Activated naive CD4-positive, alpha-beta T cell treated with anti-CD3 and anti-CD28 coated beads, Interleukin-2, amount 50 U/mL, for 24 hours (primary cell): ENCODE data around the gene PCARE.

Source experiments
- H3K27ac Mint-ChIP-seq: one replicate; pipeline ENCODE4 v1.8.0; 2021; ENCODE audit warnings: mild to moderate bottlenecking, mixed read lengths
- H3K27me3 Mint-ChIP-seq: one replicate; pipeline ENCODE4 v1.8.0; 2021; ENCODE audit warnings: mixed read lengths
- H3K36me3 Mint-ChIP-seq: one replicate; pipeline ENCODE4 v1.8.0; 2021; ENCODE audit warnings: mixed read lengths
- H3K4me1 Mint-ChIP-seq: one replicate; pipeline ENCODE4 v1.8.0; 2021; ENCODE audit warnings: mixed read lengths
- H3K4me3 Mint-ChIP-seq: one replicate; pipeline ENCODE4 v1.8.0; 2021; ENCODE audit warnings: mild to moderate bottlenecking, mixed read lengths
- H3K9me3 Mint-ChIP-seq: one replicate; pipeline ENCODE4 v1.8.0; 2021; ENCODE audit warnings: mixed read lengths

The PCARE gene

GRCh38 chr2:29014811-29015421 lies 59.4 kb downstream of the PCARE start:
- no peaks in the 10 kb centered on the region for H3K27me3 Mint-ChIP-seq
- no peaks in the 10 kb centered on the region for H3K36me3 Mint-ChIP-seq
- peak overlapping the region; percentile 97 for H3K27ac Mint-ChIP-seq
- H3K4me1 Mint-ChIP-seq: peaks cover 78% of the 10 kb centered on the region
- H3K4me3 Mint-ChIP-seq: peak overlapping the region; percentile 81
- H3K9me3 Mint-ChIP-seq: no peaks in the 10 kb centered on the region

- no peaks in the 10 kb centered on the region for H3K36me3 Mint-ChIP-seq
- H3K4me1 Mint-ChIP-seq: peaks cover 80% of the 10 kb centered on the region
- H3K27me3 Mint-ChIP-seq: no peaks in the 10 kb centered on the region
- H3K9me3 Mint-ChIP-seq: no peaks in the 10 kb centered on the region
- peak overlapping the region; percentile 81 for H3K4me3 Mint-ChIP-seq
- H3K27ac Mint-ChIP-seq: peak overlapping the region; percentile 97
These were observed 60.0 kb downstream of the PCARE start for GRCh38 chr2:29014331-29014730.

GRCh38 chr2:29013057-29013780 lies 61.1 kb downstream of the PCARE start:
- peaks cover 85% of the 10 kb centered on the region for H3K4me1 Mint-ChIP-seq
- H3K9me3 Mint-ChIP-seq: no peaks in the 10 kb centered on the region
- no peaks in the 10 kb centered on the region for H3K27me3 Mint-ChIP-seq
- H3K36me3 Mint-ChIP-seq: no peaks in the 10 kb centered on the region
- H3K27ac Mint-ChIP-seq: peak overlapping the region; percentile 97
- H3K4me3 Mint-ChIP-seq: peak overlapping the region; percentile 61

GRCh38 chr2:29012211-29012681 lies 62.1 kb downstream of the PCARE start:
- H3K4me1 Mint-ChIP-seq: peaks cover 81% of the 10 kb centered on the region
- no peak overlapping the region for H3K4me3 Mint-ChIP-seq
- H3K9me3 Mint-ChIP-seq: no peaks in the 10 kb centered on the region
- no peak overlapping the region for H3K27ac Mint-ChIP-seq
- H3K36me3 Mint-ChIP-seq: no peaks in the 10 kb centered on the region
- H3K27me3 Mint-ChIP-seq: no peaks in the 10 kb centered on the region
